ENCODE results near the gene RNF31.

DNA sequence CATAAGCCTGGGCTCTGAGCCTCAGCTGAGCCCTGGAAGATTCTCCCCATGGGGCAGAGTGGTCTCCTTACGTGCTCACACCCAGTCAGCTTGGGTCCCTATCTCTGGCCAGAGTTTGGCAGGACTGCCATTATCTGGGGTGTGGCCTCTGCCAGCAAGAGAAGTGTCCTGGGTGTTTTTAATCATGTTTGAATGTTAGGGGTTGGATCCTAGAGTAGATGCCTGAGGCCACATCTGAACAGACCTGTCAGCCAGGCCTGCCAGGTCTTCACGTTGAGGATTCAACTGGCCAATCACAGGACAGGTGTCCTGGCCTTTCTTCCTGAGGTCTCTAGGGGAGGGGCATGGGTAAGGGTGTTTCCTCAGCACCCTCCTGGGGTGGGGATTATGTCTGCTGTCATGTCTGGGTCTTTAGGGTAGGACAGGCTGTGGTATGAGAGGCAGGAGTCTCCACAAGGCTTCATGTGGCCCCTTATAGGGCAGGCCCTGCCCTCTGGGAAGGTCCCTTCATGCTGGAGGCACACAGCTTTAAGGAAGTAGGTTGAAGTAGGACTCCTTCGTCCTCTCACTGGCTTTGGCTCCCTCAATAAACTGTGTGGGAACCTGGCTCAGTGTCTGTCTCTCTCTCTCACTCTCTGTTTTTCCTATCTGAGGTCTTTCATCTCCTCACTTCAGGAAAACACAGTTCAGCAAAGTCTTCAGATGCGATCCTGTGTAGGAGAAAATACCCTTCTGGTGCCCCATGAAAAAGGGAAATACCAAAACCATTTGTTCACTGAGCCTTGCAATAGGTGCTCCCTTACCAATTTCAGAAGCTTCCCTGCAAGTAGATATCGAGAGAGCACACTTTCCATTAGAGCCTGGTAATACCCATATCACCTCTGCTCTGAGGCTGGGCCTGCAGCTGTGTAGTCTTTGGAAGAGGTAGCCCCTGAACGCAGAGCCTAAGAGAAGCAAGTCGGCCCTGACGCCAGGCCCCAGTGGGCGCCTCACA, 23.6 kb upstream of the RNF31 start:
- TF ChIP-seq GATA3 (IDR thresholded peaks at IDR 0.05; ENCODE audit: low read depth, low read length) = no peak
- no peak for TF ChIP-seq GATA2 (IDR thresholded peaks at IDR 0.05; ENCODE audit: low read depth, low read length)

All from SH-SY5Y (cell line).